Right cardiac atrium (tissue), 5 donors: Measurements from ENCODE around the gene CCDC186. TPM values are rescaled to one million over a fixed set of nuclear protein-coding genes. Genes with fewer than 3 reads are reported as not detected.

Source experiments
- ATAC-seq, 2 donors: fragments of 200-7000 bp; cut with Tn5 transposase; one replicate each; pipeline versions ENCODE4 v1.8.0 to v1.9.1; 2020; ENCODE audit warnings: moderate library complexity in 2 of 2, mild to moderate bottlenecking in 1 of 2
- DNase-seq, 3 donors: peaks; one replicate each; pipeline ENCODE4 v3.0.0-alpha.2; 2020
- H3K27ac ChIP-seq: one replicate; pipeline ENCODE4 v1.5.1; 2013; ENCODE audit warnings: mild to moderate bottlenecking, low read length, control low read depth, moderate library complexity
- H3K27me3 ChIP-seq: one replicate; pipeline ENCODE4 v1.6.1; 2013; ENCODE audit not compliant: control insufficient read depth, insufficient read depth
- H3K4me1 ChIP-seq: one replicate; pipeline ENCODE4 v1.6.1; 2013; ENCODE audit warnings: low read length; ENCODE audit not compliant: control insufficient read depth, insufficient read depth
- H3K4me3 ChIP-seq: one replicate; pipeline ENCODE4 v1.5.1; 2013; ENCODE audit warnings: low read length, control low read depth
- H3K9me3 ChIP-seq: one replicate; pipeline ENCODE4 v1.6.1; 2013; ENCODE audit warnings: low read length; ENCODE audit not compliant: control insufficient read depth
- WGBS: extraction: QIAGEN DNeasy Blood & Tissue Kit; methylation state at CpG from one replicate; pipeline ENCODE4 v1.1.7; 2013; 5-methylcytosine and 5-hydroxymethylcytosine counted together
- intact Hi-C, 4 donors: fragments of 100-400 bp; cut with DNase I; formaldehyde crosslinking; loops; one replicate each; pipeline versions ENCODE4 v1.11.0 to v1.14.0; 2022 to 2023
- polyA plus RNA-seq: library from polyadenylated mRNA; stranded (reverse); fragments of 200-250 nt; gene quantifications from one replicate; pipeline ENCODE4 v1.2.3, GENCODE V29; 2013
- total RNA-seq, 4 donors: library from RNA; stranded (reverse); fragmentation: NEBNext Ultra II Directional; extraction: Animal tissue kit (Norgen Biotek cat#: 25700); gene quantifications; one replicate each; pipeline ENCODE4 v1.2.1, GENCODE V29; 2021
- donor health status: healthy with polysubstance abuse.
- donor health status: DM: no; HTN: yes; CAD: no.
- donor health status: DM: no; HTN: no; CAD: no.
- donor health status: DM: no; HTN: yes; CAD: no; lungs with severe emphysema.
- donor health status: DM: yes; HTN: yes; CAD: no.

The CCDC186 gene
- total and polyA plus RNA-seq, 5 donors: 6.7 to 29.4 (median 20.7) TPM

- Histone ChIP-seq H3K9me3 (no peaks in the 10 kb centered on the region), H3K4me1 (no peaks in the 10 kb centered on the region), H3K4me3 (no peak overlapping the region), H3K27ac (no peak overlapping the region), H3K27me3 (no peaks in the 10 kb centered on the region)
- DNase-seq: no peak
- WGBS: 88% methylated on average over 4 of the region's 4 CpGs
- intact Hi-C loops: no loop called here
- ATAC-seq: no peak
Measured at GRCh38 chr10:114084215-114084614, 89.8 kb downstream of the CCDC186 start.

- intact Hi-C loops: no loop called here
- DNase-seq (no peak), ATAC-seq (no peak)
- WGBS: 86% methylated on average over 5 of the region's 5 CpGs
- no peak overlapping the region for H3K27ac ChIP-seq
- no peaks in the 10 kb centered on the region for H3K9me3 ChIP-seq
- no peaks in the 10 kb centered on the region for H3K27me3 ChIP-seq
- H3K4me1 ChIP-seq: no peaks in the 10 kb centered on the region
- H3K4me3 ChIP-seq: no peak overlapping the region
Measured at GRCh38 chr10:114083040-114083439, 91.0 kb downstream of the CCDC186 start.

DNA sequence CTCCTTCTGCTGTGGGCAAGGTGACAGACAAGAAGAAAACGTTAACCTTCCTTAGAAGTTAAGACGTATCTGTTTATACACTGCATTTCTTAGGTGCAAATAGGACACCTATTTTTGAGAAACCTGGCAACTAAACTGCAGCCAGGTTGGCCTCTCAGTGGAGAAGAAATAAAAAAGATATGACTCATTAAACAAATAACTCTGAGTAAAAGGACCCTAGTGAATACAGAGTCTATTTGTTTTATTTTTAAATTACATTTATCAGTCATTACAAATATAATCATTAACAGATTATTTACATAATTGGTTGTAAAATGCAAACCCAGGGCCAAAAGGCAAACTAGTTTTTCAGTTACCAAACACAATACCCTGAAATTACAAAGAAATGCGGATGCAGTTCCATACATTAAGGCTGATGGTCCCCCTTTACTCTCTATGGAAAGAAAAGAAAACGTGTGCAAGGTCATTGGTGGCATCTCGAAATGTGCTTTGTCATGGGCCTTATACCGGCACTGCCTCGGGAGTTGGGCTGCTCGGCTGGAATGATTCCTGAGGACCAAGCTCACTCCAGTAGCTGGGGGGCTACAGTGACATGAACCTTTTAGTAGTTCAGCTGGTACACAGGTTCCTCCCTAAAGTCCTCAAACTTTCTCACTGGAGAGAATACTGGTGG lies 92.0 kb downstream of the CCDC186 start:
- intact Hi-C loops: no loop called here
- no peak for DNase-seq
- Histone ChIP-seq H3K4me3 (no peak overlapping the region), H3K27me3 (no peaks in the 10 kb centered on the region), H3K9me3 (no peaks in the 10 kb centered on the region), H3K4me1 (no peaks in the 10 kb centered on the region), H3K27ac (no peak overlapping the region)
- ATAC-seq: no peak
- WGBS: 90% methylated on average over 8 of the region's 8 CpGs

- intact Hi-C loops: no loop called here
Measured at GRCh38 chr10:114079421-114079820, 94.6 kb downstream of the CCDC186 start.

DNA sequence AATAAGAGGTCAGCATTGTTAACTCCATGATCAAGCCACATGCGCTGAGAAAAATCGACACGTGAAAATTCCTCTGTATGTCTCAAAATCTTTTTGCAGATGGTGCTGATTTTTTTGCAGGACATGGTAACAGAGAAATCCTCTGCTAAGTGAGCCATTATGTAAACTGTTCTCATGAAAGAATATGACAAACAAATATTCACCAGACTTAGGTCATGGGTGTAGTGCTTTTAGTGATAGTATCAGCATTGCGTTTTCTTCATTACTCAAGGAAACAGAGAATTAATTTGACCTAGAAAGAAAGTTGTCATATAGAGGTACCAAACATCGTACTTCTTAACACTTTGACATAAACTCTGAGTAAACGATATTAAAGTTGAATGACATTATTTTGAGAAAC lies 95.7 kb downstream of the CCDC186 start:
- ATAC-seq: no peak
- Histone ChIP-seq H3K27ac (peak overlapping the region; percentile 68), H3K27me3 (no peaks in the 10 kb centered on the region), H3K4me3 (no peak overlapping the region), H3K4me1 (no peaks in the 10 kb centered on the region), H3K9me3 (no peaks in the 10 kb centered on the region)
- no peak for DNase-seq
- WGBS: 70% methylated on average over 6 of the region's 6 CpGs
- intact Hi-C loops: no loop called here

More at GRCh38 chr10:114079421-114079820, 94.6 kb downstream of the CCDC186 start:
- 88% methylated on average over 5 of the region's 5 CpGs for WGBS
- DNase-seq (no peak), ATAC-seq (no peak)
- no peaks in the 10 kb centered on the region for H3K27me3 ChIP-seq
- H3K4me3 ChIP-seq: no peak overlapping the region
- H3K4me1 ChIP-seq: no peaks in the 10 kb centered on the region
- no peak overlapping the region for H3K27ac ChIP-seq
- H3K9me3 ChIP-seq: no peaks in the 10 kb centered on the region

GRCh38 chr10:114077815-114078219 lies 96.2 kb downstream of the CCDC186 start:
- Histone ChIP-seq H3K27me3 (no peaks in the 10 kb centered on the region), H3K4me1 (no peaks in the 10 kb centered on the region), H3K9me3 (no peaks in the 10 kb centered on the region), H3K4me3 (no peak overlapping the region), H3K27ac (peak overlapping the region; percentile 68)
- intact Hi-C loops: no loop called here
- DNase-seq: peak in 2 of 3 donors; percentile 22 to 69
- peak; percentile 85 to 88 for ATAC-seq
- 58% methylated on average over 9 of the region's 9 CpGs for WGBS

DNA sequence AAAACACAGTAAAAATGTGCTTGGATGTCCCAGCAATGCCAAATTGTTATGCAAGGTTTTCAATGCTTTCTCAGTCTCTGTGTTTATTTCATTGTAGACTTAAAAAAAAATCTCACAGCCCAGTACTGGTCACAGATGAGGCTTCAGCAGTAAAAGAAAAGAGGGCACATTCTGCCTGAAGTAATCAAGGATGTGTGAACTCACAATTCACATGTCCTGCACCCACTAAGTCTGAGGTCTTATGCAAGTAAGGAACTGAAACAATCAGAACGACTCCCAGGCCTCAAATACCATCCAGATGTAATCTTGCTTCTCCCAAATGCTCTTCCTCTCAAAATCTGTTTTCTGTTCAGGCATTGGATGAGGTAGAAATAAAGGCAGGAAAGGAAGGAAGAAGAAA lies 96.7 kb downstream of the CCDC186 start:
- 43% methylated on average over 1 of the region's 1 CpG for WGBS
- Histone ChIP-seq H3K4me3 (no peak overlapping the region), H3K27me3 (no peaks in the 10 kb centered on the region), H3K4me1 (no peaks in the 10 kb centered on the region), H3K27ac (peak overlapping the region; percentile 68), H3K9me3 (no peaks in the 10 kb centered on the region)
- ATAC-seq (no peak), DNase-seq (no peak)
- intact Hi-C loops: no loop called here

DNA sequence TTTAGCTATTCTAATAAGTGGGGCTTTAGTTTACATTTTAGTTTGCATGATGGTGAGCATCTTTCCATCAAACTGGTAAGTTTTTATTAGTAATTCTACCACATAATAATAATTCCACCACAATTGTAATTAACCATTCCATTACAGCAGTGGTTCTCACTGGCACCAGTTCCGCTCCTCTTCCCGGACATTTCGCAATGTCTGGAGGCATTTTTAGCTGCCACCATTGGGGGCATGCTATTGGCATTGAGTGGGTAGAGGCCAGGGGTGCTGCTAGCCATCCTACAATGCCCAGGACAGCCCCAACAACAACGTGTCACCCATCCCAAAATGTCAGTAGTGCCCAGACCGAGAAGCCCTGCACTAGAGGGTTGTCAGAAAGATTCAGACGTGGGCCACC lies 98.9 kb downstream of the CCDC186 start:
- DNase-seq: no peak
- no peak overlapping the region for H3K27ac ChIP-seq
- H3K27me3 ChIP-seq: no peaks in the 10 kb centered on the region
- H3K4me1 ChIP-seq: no peaks in the 10 kb centered on the region
- H3K4me3 ChIP-seq: no peak overlapping the region
- ATAC-seq: no peak
- intact Hi-C loops: no loop called here
- no peaks in the 10 kb centered on the region for H3K9me3 ChIP-seq
- WGBS: 90% methylated on average over 6 of the region's 6 CpGs

DNA sequence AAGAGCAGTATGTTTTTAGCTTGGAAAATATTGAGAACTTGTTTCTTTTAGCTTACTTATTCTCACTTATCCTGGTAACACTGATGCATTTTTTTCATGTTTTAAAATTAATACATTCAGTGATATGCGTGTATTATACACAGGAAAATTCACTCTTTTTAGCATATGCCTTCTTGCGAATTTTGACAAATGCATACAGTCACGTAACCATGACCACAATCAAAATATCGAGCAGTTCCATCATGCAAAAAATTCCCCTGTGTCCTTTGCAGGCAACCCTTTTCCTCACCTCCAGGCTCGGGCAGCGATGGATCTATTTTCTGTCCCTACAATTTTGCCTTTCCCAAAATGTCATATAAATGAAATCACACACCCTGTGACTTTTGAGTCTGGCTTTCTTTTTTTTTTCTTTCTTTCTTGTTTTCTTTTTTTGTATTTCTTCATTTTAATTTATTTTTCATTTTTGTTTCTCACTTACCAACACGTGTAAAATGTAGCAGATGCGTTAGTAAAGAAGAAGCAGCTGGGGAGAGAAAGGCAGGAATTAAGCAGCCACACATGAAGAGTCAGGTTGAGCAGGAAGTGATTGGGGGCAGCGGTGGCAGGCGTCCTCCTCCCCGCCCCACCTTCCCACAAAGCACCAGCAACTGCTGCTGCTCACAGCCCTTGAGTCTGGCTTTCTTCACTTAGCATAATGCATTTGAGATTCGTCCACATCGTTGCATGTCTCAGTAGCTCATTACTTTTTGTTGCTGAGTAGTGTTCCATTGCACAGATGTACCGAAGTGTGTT lies 100.4 kb downstream of the CCDC186 start:
- ATAC-seq: no peak
- no peaks in the 10 kb centered on the region for H3K27me3 ChIP-seq
- intact Hi-C loops: no loop called here
- 70% methylated on average over 14 of the region's 14 CpGs for WGBS
- H3K4me1 ChIP-seq: no peaks in the 10 kb centered on the region
- no peaks in the 10 kb centered on the region for H3K9me3 ChIP-seq
- no peak overlapping the region for H3K4me3 ChIP-seq
- no peak overlapping the region for H3K27ac ChIP-seq
- no peak for DNase-seq

DNA sequence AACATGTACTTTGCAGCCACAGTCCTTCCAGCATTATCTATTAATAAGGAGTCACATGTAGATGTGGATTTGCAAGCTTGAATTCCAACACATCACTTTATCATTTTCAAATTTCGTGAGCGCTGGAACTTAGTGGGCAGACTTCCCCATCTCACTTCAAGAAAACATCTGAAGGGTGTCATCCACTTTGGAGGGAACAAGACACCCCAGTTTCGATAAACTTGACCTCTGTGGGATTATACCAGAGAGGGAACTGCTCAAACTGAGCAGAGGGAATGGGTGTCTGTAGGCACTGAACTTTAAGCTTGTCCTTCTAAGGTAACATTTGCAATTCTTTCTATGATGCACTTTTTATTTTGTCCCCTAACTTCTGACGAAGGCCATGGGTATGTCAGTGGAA lies 102.8 kb downstream of the CCDC186 start:
- Histone ChIP-seq H3K27me3 (no peaks in the 10 kb centered on the region), H3K4me3 (no peak overlapping the region), H3K4me1 (no peaks in the 10 kb centered on the region), H3K9me3 (no peaks in the 10 kb centered on the region), H3K27ac (no peak overlapping the region)
- 55% methylated on average over 4 of the region's 4 CpGs for WGBS
- DNase-seq (no peak), ATAC-seq (peak; percentile 35 to 51)
- intact Hi-C loops: no loop called here
